HEK293 (cell line): ENCODE measurements around the gene RMND1.

Source experiments
- CTCF ChIA-PET: fragments of 350-600 bp; formaldehyde crosslinking; extraction: SDS; loops from one replicate; lab custom pipeline; 2021; ENCODE audit warnings: antibody characterized with exemption; lab: Yijun Ruan, JAX
- POLR2A ChIA-PET: fragments of 300-600 bp; formaldehyde crosslinking; extraction: SDS; loops from one replicate; lab custom pipeline; 2020; ENCODE audit warnings: antibody characterized with exemption, inconsistent platforms; lab: Yijun Ruan, JAX
- H3K27ac ChIP-seq: fragments of 200-500 bp; sonication (Bioruptor generic); 2 replicates; pipeline ENCODE4 v1.5.1; 2014; ENCODE audit warnings: low read depth, low read length, control low read depth, inconsistent platforms; ENCODE audit errors: extremely low read depth
- H3K36me3 ChIP-seq, 2 experiments: fragments of 200-500 bp in 1 of 2; sonication (Bioruptor generic) in 1 of 2; 1 replicate in 1 of 2; 2 replicates in 1 of 2; pipeline ENCODE4 v1.5.1; 2014 to 2017; ENCODE audit warnings: inconsistent platforms in 2 of 2, low read length in 2 of 2; ENCODE audit not compliant: control insufficient read depth in 2 of 2, insufficient read depth in 1 of 2
- H3K4me1 ChIP-seq: fragments of 200-500 bp; sonication (Bioruptor generic); 2 replicates; pipeline ENCODE4 v1.5.1; 2014; ENCODE audit warnings: mild to moderate bottlenecking, low read length, inconsistent platforms; ENCODE audit not compliant: control insufficient read depth, insufficient read depth
- H3K4me3 ChIP-seq: 2 replicates; pipeline ENCODE4 v1.5.1; 2011; ENCODE audit warnings: low read depth, mild to moderate bottlenecking, control low read depth, low read length, moderate library complexity
- H3K9me3 ChIP-seq: fragments of 200-500 bp; sonication (Bioruptor generic); 2 replicates; pipeline ENCODE4 v1.5.1; 2014; ENCODE audit warnings: low read depth, low read length, inconsistent platforms; ENCODE audit not compliant: control insufficient read depth, insufficient read depth
- BCL11B ChIP-seq: fragments of 450-650 bp; formaldehyde crosslinking; IDR thresholded peaks from 2 replicates; pipeline ENCODE4 v1.5.1; 2016; ENCODE audit warnings: low read depth, missing biosample characterization, missing genetic modification characterization
- CTCF ChIP-seq: fragments of 450-650 bp; formaldehyde crosslinking; IDR thresholded peaks from 2 replicates; pipeline ENCODE4 v1.5.1; 2016; ENCODE audit warnings: missing biosample characterization, missing genetic modification characterization
- INSM2 ChIP-seq: fragments of 450-650 bp; formaldehyde crosslinking; IDR thresholded peaks from 2 replicates; pipeline ENCODE4 v1.5.1; 2016; ENCODE audit warnings: missing biosample characterization, missing genetic modification characterization
- KLF1 ChIP-seq: fragments of 450-650 bp; formaldehyde crosslinking; IDR thresholded peaks from 2 replicates; pipeline ENCODE4 v1.5.1; 2016; ENCODE audit warnings: missing biosample characterization, missing genetic modification characterization
- KLF10 ChIP-seq: fragments of 450-650 bp; IDR thresholded peaks from 2 replicates; pipeline ENCODE4 v1.5.1; 2018; ENCODE audit warnings: missing biosample characterization, mild to moderate bottlenecking, missing genetic modification characterization
- MEIS1 ChIP-seq: sonication (generic); formaldehyde crosslinking; IDR thresholded peaks from 2 replicates; pipeline ENCODE4 v1.8.1; 2022; ENCODE audit warnings: missing genetic modification reagents, mild to moderate bottlenecking, borderline replicate concordance
- PRDM4 ChIP-seq: fragments of 450-650 bp; formaldehyde crosslinking; IDR thresholded peaks from 2 replicates; pipeline ENCODE4 v1.5.1; 2017; ENCODE audit warnings: missing biosample characterization, missing genetic modification characterization
- RBAK ChIP-seq: fragments of 450-650 bp; formaldehyde crosslinking; IDR thresholded peaks from 2 replicates; pipeline ENCODE4 v1.5.1; 2016; ENCODE audit warnings: missing biosample characterization, missing genetic modification characterization
- SETDB1 ChIP-seq: IDR thresholded peaks from one replicate; pipeline ENCODE4 v1.6.1; 2017; ENCODE audit warnings: mild to moderate bottlenecking, low read length, moderate library complexity, mixed read lengths; ENCODE audit not compliant: insufficient read length
- ZBTB20 ChIP-seq: fragments of 450-650 bp; formaldehyde crosslinking; IDR thresholded peaks from 2 replicates; pipeline ENCODE4 v1.5.1; 2016; ENCODE audit warnings: missing biosample characterization, missing genetic modification characterization
- ZNF10 ChIP-seq: fragments of 450-650 bp; formaldehyde crosslinking; IDR thresholded peaks from 2 replicates; pipeline ENCODE4 v1.5.1; 2017; ENCODE audit warnings: missing biosample characterization, missing genetic modification characterization
- ZNF132 ChIP-seq: fragments of 450-650 bp; formaldehyde crosslinking; IDR thresholded peaks from 2 replicates; pipeline ENCODE4 v1.5.1; 2017; ENCODE audit warnings: missing biosample characterization, missing genetic modification characterization, borderline replicate concordance
- ZNF155 ChIP-seq: fragments of 450-650 bp; formaldehyde crosslinking; IDR thresholded peaks from 2 replicates; pipeline ENCODE4 v1.5.1; 2016; ENCODE audit warnings: missing biosample characterization, missing genetic modification characterization
- ZNF18 ChIP-seq: fragments of 450-650 bp; formaldehyde crosslinking; IDR thresholded peaks from 2 replicates; pipeline ENCODE4 v1.5.1; 2016; ENCODE audit warnings: missing biosample characterization, missing genetic modification characterization
- ZNF404 ChIP-seq: fragments of 450-650 bp; formaldehyde crosslinking; IDR thresholded peaks from 2 replicates; pipeline ENCODE4 v1.5.1; 2017; ENCODE audit warnings: missing biosample characterization, missing genetic modification characterization
- ZNF624 ChIP-seq: fragments of 450-650 bp; formaldehyde crosslinking; IDR thresholded peaks from 2 replicates; pipeline ENCODE4 v1.5.1; 2017; ENCODE audit warnings: missing biosample characterization, missing genetic modification characterization
- ZNF704 ChIP-seq: fragments of 450-650 bp; formaldehyde crosslinking; IDR thresholded peaks from 2 replicates; pipeline ENCODE4 v1.5.1; 2016; ENCODE audit warnings: missing biosample characterization, missing genetic modification characterization
- ZNF747 ChIP-seq: fragments of 450-650 bp; formaldehyde crosslinking; IDR thresholded peaks from 2 replicates; pipeline ENCODE4 v1.5.1; 2016; ENCODE audit warnings: missing biosample characterization, missing genetic modification characterization
- ZNF776 ChIP-seq: fragments of 450-650 bp; formaldehyde crosslinking; IDR thresholded peaks from 2 replicates; pipeline ENCODE4 v1.5.0; 2017; ENCODE audit warnings: missing biosample characterization, missing genetic modification characterization, borderline replicate concordance

RMND1 gene

GRCh38 chr6:151388236-151388635 is 63.7 kb downstream of the RMND1 start:
- Histone ChIP-seq H3K4me1 (peaks cover 6% of the 10 kb centered on the region), H3K27ac (no peak overlapping the region), H3K36me3 (peaks cover 0 to 15% of the 10 kb centered on the region in 2 experiments; a peak in 1 of 3 replicates), H3K4me3 (no peak overlapping the region), H3K9me3 (no peaks in the 10 kb centered on the region)
- TF ChIP-seq PRDM4 (no peak), MEIS1 (no peak), KLF1 (tag by site-specific recombination) (no peak), INSM2 (tag by site-specific recombination) (no peak), BCL11B (tag by site-specific recombination) (no peak), SETDB1 (no peak), KLF10 (tag by site-specific recombination) (no peak)
- CTCF ChIA-PET, result interaction anchor here (0.6 kb wide), 1 partner anchor 520 kb away, joined by 4 read pairs; no protein-coding TSS in a partner anchor
- POLR2A ChIA-PET, result interaction anchor here (2.9 kb wide), 1 partner anchor 14 kb away, joined by 14 read pairs; no protein-coding TSS in a partner anchor

GRCh38 chr6:151387175-151387970 is 64.6 kb downstream of the RMND1 start:
- no peak for TF ChIP-seq ZNF132 (tag by site-specific recombination)
- TF ChIP-seq ZNF404 (tag by site-specific recombination), result no peak
- TF ChIP-seq ZBTB20 (tag by site-specific recombination), result no peak
- no peak for TF ChIP-seq ZNF747 (tag by site-specific recombination)
- no peak for TF ChIP-seq CTCF (tag by site-specific recombination)
- no peak for TF ChIP-seq ZNF624 (tag by site-specific recombination)
- TF ChIP-seq ZNF704, result no peak
- TF ChIP-seq ZNF155 (tag by site-specific recombination), result no peak
- TF ChIP-seq SETDB1, result no peak
- no peak for TF ChIP-seq ZNF18 (tag by site-specific recombination)
- no peak for TF ChIP-seq ZNF10 (tag by site-specific recombination)
- TF ChIP-seq ZNF776 (tag by site-specific recombination), result no peak
- TF ChIP-seq RBAK, result no peak
- H3K4me1 ChIP-seq, result peaks cover 5% of the 10 kb centered on the region
- ChIA-PET CTCF (no interaction called here), POLR2A (no interaction called here)
- no peak overlapping the region for H3K27ac ChIP-seq
- peaks cover 0 to 8% of the 10 kb centered on the region in 2 experiments; a peak in 2 of 3 replicates for H3K36me3 ChIP-seq
- no peak overlapping the region for H3K4me3 ChIP-seq
- H3K9me3 ChIP-seq, result no peaks in the 10 kb centered on the region
